Activated CD4-positive, CD25-positive, alpha-beta regulatory T cell (primary cell): ENCODE data around the gene KCNK4.

Source experiments
- DNase-seq, 4 experiments: peaks; one replicate each; lab custom pipeline; 2025; lab: John Stamatoyannopoulos, UW

The KCNK4 gene

GRCh38 chr11:64253481-64253880 is 37.6 kb upstream of the KCNK4 start:
- DNase-seq = no peak

DNA sequence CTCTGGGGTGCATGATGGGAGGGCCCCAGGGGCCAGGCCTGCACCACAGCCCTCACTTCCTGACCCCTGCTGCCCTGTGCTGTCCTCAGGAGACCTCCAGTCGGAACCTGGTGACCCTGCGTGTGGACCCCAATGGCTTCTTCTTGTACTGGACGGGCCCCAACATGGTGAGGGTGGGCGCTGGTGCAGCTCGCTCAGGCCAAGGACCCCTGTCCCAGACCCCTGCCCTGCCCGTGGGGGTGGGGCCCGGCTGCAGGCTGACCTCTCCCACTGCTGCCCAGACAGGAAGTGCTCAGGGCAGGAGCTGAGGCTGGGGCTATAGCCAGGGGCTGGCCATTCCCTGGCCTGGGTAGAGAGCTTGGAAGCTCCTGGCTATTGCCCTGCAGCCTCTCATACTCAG is 36.8 kb upstream of the KCNK4 start:
- no peak for DNase-seq

DNA sequence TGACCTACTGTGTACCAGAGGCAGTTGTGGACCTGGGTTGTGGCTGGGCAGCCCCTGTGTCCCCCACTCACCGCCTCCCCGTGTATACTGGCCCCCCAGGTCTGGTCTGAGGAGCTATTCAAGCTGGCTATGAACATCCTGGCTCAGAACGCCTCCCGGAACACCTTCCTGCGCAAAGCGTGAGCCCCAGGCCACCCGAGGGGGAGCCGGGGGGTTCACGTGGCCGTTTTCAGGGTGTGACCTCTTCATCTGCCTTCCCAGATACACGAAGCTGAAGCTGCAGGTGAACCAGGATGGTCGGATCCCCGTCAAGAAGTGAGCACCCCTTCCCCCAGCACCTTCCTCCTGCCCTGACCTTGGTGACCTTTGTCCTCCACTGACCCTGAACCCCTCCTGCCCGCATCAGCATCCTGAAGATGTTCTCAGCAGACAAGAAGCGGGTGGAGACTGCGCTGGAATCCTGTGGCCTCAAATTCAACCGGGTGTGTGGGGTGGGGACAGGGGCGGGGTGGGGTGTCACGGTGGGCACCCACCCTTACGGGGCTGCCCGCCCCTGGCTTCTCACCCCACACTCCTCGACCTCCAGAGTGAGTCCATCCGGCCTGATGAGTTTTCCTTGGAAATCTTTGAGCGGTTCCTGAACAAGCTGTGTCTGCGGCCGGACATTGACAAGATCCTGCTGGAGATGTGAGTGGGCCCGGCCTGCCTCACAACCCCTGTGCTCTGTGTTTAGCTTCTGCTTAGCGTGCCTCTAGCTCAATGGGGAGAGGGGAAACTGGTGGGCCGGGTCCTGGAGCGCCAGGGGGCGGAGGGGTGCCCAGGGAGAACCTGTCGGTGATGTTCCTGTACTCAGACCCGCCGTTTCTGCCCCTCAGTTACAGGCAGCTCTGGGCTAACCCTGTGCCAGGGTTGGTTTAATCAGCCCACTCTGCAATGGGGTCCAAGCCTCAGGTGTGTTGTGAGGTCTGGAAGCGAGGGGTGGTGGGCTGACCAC is 35.7 kb upstream of the KCNK4 start:
- no peak for DNase-seq

- no peak for DNase-seq
These were observed 34.8 kb upstream of the KCNK4 start for GRCh38 chr11:64256300-64256699.

- no peak for DNase-seq
These were observed 32.7 kb upstream of the KCNK4 start for GRCh38 chr11:64258356-64258755.

DNA sequence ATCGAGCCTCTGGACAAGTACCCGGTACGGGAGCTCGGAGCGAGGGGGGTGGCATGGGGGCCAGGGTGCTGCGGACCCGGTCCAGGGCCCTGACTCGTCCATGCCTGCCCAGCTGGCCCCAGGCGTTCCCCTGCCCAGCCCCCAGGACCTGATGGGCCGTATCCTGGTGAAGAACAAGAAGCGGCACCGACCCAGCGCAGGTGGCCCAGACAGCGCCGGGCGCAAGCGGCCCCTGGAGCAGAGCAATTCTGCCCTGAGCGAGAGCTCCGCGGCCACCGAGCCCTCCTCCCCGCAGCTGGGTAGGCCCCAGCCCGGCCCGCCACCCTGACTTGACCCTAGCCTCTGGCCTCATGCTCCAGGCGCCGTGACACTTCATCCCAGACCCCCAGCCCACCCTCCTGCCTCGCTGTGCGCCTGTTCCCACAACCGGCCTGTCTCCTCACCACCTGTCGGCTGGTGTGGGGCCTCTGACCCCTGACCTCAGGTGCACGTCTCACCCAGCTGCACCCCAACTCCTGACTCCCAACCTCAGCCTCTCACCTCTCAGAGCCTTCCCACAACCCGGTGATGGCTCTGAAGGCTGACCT is 32.1 kb upstream of the KCNK4 start:
- no peak for DNase-seq

DNA sequence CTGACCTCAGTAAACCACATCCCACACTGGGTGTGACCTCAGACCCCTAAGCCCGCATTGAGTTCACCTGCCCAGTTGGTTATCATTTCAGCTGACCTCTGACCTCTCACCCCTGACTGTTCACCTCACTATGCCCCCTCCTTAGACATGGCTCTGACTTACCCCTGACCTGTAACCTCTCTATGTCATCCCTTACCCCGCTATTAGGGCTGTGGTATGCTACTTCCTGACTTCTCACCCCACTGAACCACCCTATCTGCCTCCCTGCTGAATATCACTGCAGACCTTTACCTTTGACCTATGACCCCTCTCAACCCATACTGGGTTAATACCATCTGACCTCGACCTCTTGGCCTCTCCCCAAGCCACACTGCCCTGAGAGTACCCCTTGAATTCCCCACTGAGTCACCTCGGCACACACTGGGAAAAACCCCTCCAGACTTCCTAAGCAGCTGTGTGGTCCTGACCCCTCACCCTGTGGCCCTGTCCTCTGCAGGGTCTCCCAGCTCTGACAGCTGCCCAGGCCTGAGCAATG is 31.5 kb upstream of the KCNK4 start:
- DNase-seq = no peak

- no peak for DNase-seq
These were observed 30.9 kb upstream of the KCNK4 start for GRCh38 chr11:64260147-64260708.

- no peak for DNase-seq
These were observed 29.5 kb upstream of the KCNK4 start for GRCh38 chr11:64261556-64262080.

DNA sequence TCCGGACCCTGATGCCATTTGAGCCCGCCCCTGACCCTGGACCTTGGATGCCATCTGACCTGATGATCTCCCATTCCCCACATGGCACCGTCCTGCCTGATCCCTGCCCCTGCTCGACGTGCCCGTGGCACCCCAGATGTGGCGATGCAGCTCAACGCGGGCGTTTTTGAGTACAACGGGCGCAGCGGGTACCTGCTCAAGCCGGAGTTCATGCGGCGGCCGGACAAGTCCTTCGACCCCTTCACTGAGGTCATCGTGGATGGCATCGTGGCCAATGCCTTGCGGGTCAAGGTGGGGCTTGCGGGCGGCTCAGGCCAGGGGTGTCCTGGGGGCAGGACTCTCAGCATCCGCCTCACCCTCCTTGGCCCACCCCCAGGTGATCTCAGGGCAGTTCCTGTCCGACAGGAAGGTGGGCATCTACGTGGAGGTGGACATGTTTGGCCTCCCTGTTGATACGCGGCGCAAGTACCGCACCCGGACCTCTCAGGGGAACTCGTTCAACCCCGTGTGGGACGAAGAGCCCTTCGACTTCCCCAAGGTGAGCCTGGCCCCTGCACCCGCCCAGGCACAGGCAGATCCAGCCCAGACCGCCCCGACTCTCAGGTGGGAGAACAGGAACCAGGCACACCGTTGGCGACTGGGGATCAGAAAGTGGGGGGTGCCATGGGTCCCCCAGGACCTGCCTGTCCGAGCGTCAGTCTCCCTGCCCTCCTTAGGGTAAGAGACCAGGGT is 28.7 kb upstream of the KCNK4 start:
- DNase-seq = no peak

GRCh38 chr11:64263021-64263946 is 27.8 kb upstream of the KCNK4 start:
- DNase-seq = no peak

DNA sequence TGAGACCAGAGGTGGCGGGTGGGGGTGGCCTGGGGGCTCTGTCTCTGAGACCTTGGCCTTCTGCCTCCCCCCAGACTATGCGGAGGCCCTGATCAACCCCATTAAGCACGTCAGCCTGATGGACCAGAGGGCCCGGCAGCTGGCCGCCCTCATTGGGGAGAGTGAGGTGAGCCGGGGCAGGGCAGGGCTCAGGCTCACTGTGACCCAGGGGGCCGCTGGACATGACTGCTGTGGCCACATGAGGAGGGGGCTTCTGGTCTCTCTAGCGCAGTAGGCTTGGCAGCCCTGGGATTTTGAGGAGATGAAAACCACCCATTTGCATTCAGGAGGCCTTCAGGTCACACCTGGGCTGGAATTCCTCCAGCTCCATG is 27.2 kb upstream of the KCNK4 start:
- DNase-seq = no peak

GRCh38 chr11:64264371-64264852 is 26.7 kb upstream of the KCNK4 start:
- no peak for DNase-seq

GRCh38 chr11:64265176-64266160 is 25.6 kb upstream of the KCNK4 start:
- DNase-seq = no peak

GRCh38 chr11:64266339-64266738 is 24.8 kb upstream of the KCNK4 start:
- DNase-seq = no peak

- no peak for DNase-seq
These were observed 23.7 kb upstream of the KCNK4 start for GRCh38 chr11:64267207-64267945.

- DNase-seq = no peak
These were observed 22.8 kb upstream of the KCNK4 start for GRCh38 chr11:64268025-64268892.
